Left lung (tissue), 10 donors: Measurements from ENCODE around the gene DLG1. TPM values are rescaled to one million over a fixed set of nuclear protein-coding genes. Genes with fewer than 3 reads are reported as not detected.

Experiments used
- ATAC-seq: fragments of 200-7000 bp; cut with Tn5 transposase; one replicate; pipeline ENCODE4 v1.9.1; 2020; ENCODE audit warnings: moderate library complexity
- DNase-seq, 4 donors: peaks; one replicate each; pipeline ENCODE4 v3.0.0-alpha.2; 2013 to 2020
- H3K27ac ChIP-seq, 2 donors: fragments of 200-600 bp; sonication (generic) in 1 of 2; one replicate each; pipeline versions ENCODE4 v1.5.0 to v1.8.0; 2020 to 2021
- H3K27me3 ChIP-seq, 2 donors: fragments of 200-600 bp; sonication (generic) in 1 of 2; one replicate each; pipeline versions ENCODE4 v1.5.0 to v1.8.0; 2020 to 2021
- H3K36me3 ChIP-seq, 2 donors: fragments of 200-600 bp; sonication (generic) in 1 of 2; one replicate each; pipeline versions ENCODE4 v1.5.0 to v1.8.0; 2020 to 2021
- H3K4me1 ChIP-seq, 2 donors: fragments of 200-600 bp; one replicate each; pipeline ENCODE4 v1.8.0; 2021
- H3K4me3 ChIP-seq, 2 donors: fragments of 200-600 bp; sonication (generic) in 1 of 2; one replicate each; pipeline versions ENCODE4 v1.5.0 to v1.8.0; 2020 to 2021; ENCODE audit warnings: mild to moderate bottlenecking in 1 of 2
- H3K9me3 ChIP-seq, 2 donors: fragments of 200-600 bp; sonication (generic) in 1 of 2; one replicate each; pipeline versions ENCODE4 v1.5.0 to v1.8.0; 2020 to 2021
- intact Hi-C, 2 donors: fragments of 100-400 bp; cut with DNase I; formaldehyde crosslinking; loops; one replicate each; pipeline versions ENCODE4 v1.11.2 to v1.14.2; 2022
- polyA plus RNA-seq, 6 donors: library from polyadenylated mRNA; unstranded; fragments of 120-200 nt; gene quantifications; one replicate each; pipeline ENCODE4 v1.2.1, GENCODE V29; 2013; ENCODE audit not compliant: insufficient read length in 6 of 6
- total RNA-seq, 2 donors: library from RNA; stranded (reverse); fragmentation: NEBNext Ultra II Directional; extraction: Animal tissue kit (Norgen Biotek cat#: 25700); gene quantifications; one replicate each; pipeline ENCODE4 v1.2.1, GENCODE V29; 2021
- TF ChIP-seq, protein P1 (sequence below), 2 donors: fragments of 200-600 bp; sonication (generic) in 1 of 2; IDR thresholded peaks; one replicate each; pipeline versions ENCODE4 v1.5.0 to v1.8.0; 2021; ENCODE audit warnings: antibody characterized with exemption in 2 of 2
- donor health status: DM: no; HTN: yes; CAD: no.
- donor health status: DM: no; HTN: no; CAD: no.

DLG1 gene
- total and polyA plus RNA-seq, 8 donors = 71.0 to 89.9 (median 83.2) TPM

DNA sequence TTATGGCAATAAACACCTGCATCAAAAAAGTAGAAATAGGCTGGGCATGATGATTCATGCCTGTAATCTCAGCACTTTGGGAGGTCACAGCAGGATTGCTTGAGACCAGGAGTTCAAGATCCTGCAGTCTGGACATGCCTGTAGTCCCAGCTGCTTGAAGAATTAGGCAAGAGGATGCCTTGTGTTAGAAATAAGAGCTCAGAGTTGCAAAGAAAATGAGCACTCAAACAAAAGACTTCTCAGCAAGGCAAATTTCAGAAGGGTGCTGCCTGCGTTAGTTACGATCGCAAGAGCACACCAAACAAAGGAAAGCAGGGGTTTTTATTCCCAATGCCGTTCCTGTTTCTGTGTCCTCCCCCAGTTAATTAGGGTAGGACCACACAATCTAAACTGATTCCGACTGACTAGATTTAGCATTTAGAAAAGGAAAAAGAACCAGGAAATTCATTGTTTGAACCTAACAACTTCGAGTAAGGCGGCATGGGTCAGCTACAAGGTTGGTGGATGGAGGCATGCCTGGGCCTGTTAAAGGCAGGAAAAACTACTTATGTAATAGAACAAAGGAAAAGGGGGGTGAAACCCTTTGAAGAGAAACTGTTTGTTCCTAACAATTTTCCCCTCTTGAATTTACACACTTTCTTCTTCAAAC lies 55.5 kb downstream of the DLG1 start:
- Histone ChIP-seq H3K4me3 (no peak overlapping the region), H3K9me3 (peaks cover 0 to 61% of the 10 kb centered on the region in 2 donors), H3K27me3 (no peaks in the 10 kb centered on the region), H3K36me3 (peaks cover 0 to 17% of the 10 kb centered on the region in 2 donors), H3K27ac (no peak overlapping the region), H3K4me1 (no peaks in the 10 kb centered on the region)
- TF ChIP-seq, protein P1, sequence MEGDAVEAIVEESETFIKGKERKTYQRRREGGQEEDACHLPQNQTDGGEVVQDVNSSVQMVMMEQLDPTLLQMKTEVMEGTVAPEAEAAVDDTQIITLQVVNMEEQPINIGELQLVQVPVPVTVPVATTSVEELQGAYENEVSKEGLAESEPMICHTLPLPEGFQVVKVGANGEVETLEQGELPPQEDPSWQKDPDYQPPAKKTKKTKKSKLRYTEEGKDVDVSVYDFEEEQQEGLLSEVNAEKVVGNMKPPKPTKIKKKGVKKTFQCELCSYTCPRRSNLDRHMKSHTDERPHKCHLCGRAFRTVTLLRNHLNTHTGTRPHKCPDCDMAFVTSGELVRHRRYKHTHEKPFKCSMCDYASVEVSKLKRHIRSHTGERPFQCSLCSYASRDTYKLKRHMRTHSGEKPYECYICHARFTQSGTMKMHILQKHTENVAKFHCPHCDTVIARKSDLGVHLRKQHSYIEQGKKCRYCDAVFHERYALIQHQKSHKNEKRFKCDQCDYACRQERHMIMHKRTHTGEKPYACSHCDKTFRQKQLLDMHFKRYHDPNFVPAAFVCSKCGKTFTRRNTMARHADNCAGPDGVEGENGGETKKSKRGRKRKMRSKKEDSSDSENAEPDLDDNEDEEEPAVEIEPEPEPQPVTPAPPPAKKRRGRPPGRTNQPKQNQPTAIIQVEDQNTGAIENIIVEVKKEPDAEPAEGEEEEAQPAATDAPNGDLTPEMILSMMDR (IDR thresholded peaks at IDR 0.05) = no peak
- ATAC-seq (no peak), DNase-seq (no peak)
- intact Hi-C loops = no loop called here

DNA sequence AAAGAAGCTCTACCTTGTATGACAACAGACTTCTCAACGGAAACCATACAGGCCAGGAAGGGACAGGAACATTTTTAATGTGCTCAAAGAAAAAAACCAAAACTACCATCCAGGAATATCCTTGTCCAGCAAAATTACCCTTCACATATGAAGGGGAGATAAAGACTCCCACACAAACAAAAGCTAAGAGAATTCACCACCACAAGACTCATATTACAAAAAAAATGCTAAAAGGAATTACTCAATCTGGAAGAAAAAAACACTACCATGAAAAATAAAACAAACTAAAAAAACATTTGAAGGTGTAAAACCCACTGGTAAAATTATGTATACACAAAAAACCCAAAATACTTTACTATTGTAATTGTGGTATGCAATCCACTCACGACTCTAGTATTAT lies 57.2 kb downstream of the DLG1 start:
- intact Hi-C loops = no loop called here
- ATAC-seq (no peak), DNase-seq (no peak)
- Histone ChIP-seq H3K27ac (no peak overlapping the region), H3K4me3 (no peak overlapping the region), H3K27me3 (no peaks in the 10 kb centered on the region), H3K36me3 (peaks cover 0 to 17% of the 10 kb centered on the region in 2 donors), H3K4me1 (no peaks in the 10 kb centered on the region), H3K9me3 (peaks cover 0 to 52% of the 10 kb centered on the region in 2 donors)
- TF ChIP-seq, protein P1 (IDR thresholded peaks at IDR 0.05) = no peak

DNA sequence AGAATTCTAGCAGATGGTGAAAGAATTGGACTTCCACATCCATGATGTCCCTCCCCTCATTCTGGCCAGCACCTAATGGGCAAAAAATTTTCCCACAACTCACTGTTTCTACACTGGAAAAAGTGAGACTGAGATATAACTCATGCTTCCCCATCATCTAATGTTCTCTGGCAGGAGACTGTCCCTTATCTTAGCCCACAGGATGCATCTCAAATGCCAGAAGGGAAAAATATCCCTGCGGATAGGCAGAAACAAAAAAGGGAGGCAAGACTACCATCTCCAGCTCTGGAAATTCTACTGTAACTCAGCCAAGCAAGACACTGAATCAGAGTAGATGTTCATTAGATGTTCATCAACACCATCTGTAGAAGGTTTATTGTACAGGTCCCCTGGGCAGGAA lies 58.6 kb downstream of the DLG1 start:
- H3K36me3 ChIP-seq = peaks cover 0 to 17% of the 10 kb centered on the region in 2 donors

DNA sequence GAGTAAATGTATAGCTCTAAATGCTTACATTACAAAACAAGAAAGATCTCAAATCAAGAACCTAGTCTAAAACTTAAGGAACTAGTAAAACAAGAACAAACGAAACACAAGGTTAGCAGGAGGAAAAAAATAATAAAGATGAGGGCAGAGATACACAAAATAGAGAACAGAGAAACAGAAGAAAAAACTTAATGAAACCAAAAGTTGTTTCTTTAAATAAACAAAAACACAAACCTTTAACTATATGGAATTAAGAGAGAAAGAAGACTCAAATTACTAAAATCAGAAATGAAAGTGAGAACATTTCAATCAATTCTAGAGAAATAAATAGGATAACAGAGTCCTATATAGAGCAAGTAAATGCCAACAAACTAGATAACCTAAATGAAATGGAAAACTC lies 59.6 kb downstream of the DLG1 start:
- H3K36me3 ChIP-seq = peaks cover 0 to 11% of the 10 kb centered on the region in 2 donors
- DNase-seq (no peak), ATAC-seq (no peak)
- H3K4me1 ChIP-seq = no peaks in the 10 kb centered on the region
- H3K27me3 ChIP-seq = no peaks in the 10 kb centered on the region
- intact Hi-C loops = no loop called here
- H3K27ac ChIP-seq = no peak overlapping the region
- peaks cover 0 to 43% of the 10 kb centered on the region in 2 donors for H3K9me3 ChIP-seq
- no peak overlapping the region for H3K4me3 ChIP-seq
- TF ChIP-seq, protein P1 (IDR thresholded peaks at IDR 0.05) = no peak

More for the DNA sequence above, 58.6 kb downstream of the DLG1 start:
- H3K27me3 ChIP-seq = no peaks in the 10 kb centered on the region
- intact Hi-C loops = no loop called here
- TF ChIP-seq, protein P1 (IDR thresholded peaks at IDR 0.05) = no peak
- no peak overlapping the region for H3K4me3 ChIP-seq
- no peak overlapping the region for H3K27ac ChIP-seq
- DNase-seq (no peak), ATAC-seq (no peak)
- H3K9me3 ChIP-seq = peaks cover 0 to 54% of the 10 kb centered on the region in 2 donors
- H3K4me1 ChIP-seq = no peaks in the 10 kb centered on the region

DNA sequence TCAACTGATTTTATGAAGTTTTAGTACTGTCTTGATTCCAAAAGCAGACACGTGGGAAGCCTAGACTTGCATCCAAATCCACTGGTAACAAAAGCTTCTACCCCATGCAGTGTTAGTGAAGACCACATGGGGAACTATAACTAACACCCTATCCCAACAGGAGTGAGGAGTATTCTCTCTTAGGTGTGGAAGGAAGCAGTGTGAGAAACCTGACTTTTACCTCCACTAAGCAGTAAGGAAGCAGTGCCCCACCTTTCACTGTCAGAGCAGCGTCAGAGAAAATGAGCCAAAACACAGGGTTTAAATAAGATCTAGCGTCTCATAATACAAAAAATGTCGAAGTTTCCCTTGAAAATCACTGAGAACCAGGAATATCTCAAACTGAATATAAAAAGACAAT lies 60.5 kb downstream of the DLG1 start:
- no peak overlapping the region for H3K27ac ChIP-seq
- TF ChIP-seq, protein P1 (IDR thresholded peaks at IDR 0.05) = no peak
- DNase-seq (no peak), ATAC-seq (no peak)
- H3K27me3 ChIP-seq = no peaks in the 10 kb centered on the region
- peaks cover 0 to 4% of the 10 kb centered on the region in 2 donors for H3K36me3 ChIP-seq
- H3K9me3 ChIP-seq = peaks cover 0 to 34% of the 10 kb centered on the region in 2 donors
- no peak overlapping the region for H3K4me3 ChIP-seq
- no peaks in the 10 kb centered on the region for H3K4me1 ChIP-seq
- intact Hi-C loops = no loop called here
